Calu3 (cell line): Measurements from ENCODE around the gene TRAF3IP3. TPM values are rescaled to one million over a fixed set of nuclear protein-coding genes. Genes with fewer than 3 reads are reported as not detected.

Source experiments
- BruUV-seq: library from RNA; stranded (reverse); fragments of 400-500 nt; replicated peaks from 2 replicates; lab custom pipeline; 2021; lab: Mats Ljungman, UMichigan
- CTCF ChIA-PET: fragments of 300-600 bp; sonication (Branson Sonifier 250); formaldehyde crosslinking; loops from one replicate; lab custom pipeline; 2022; ENCODE audit warnings: antibody characterized with exemption; lab: Charles Lee
- DNase-seq: peaks from one replicate; pipeline ENCODE4 v3.0.0; 2022
- H3K27ac Mint-ChIP-seq: one replicate; pipeline ENCODE4 v1.8.0; 2022; ENCODE audit warnings: mixed read lengths; ENCODE audit not compliant: unreplicated experiment
- H3K27me3 Mint-ChIP-seq: one replicate; pipeline ENCODE4 v1.8.0; 2022; ENCODE audit warnings: mixed read lengths; ENCODE audit not compliant: unreplicated experiment
- H3K36me3 Mint-ChIP-seq: one replicate; pipeline ENCODE4 v1.8.0; 2022; ENCODE audit warnings: mild to moderate bottlenecking, moderate library complexity, mixed read lengths; ENCODE audit not compliant: insufficient read depth, unreplicated experiment
- H3K4me1 Mint-ChIP-seq: one replicate; pipeline ENCODE4 v1.8.0; 2022; ENCODE audit warnings: mild to moderate bottlenecking, low read depth, mixed read lengths; ENCODE audit not compliant: unreplicated experiment
- H3K4me3 Mint-ChIP-seq: one replicate; pipeline ENCODE4 v1.8.0; 2022; ENCODE audit warnings: mild to moderate bottlenecking, low read depth, moderate library complexity, mixed read lengths; ENCODE audit not compliant: unreplicated experiment
- H3K9me3 Mint-ChIP-seq: one replicate; pipeline ENCODE4 v1.8.0; 2022; ENCODE audit warnings: low read depth, mixed read lengths; ENCODE audit not compliant: unreplicated experiment
- CTCF ChIP-seq: fragments of 200-600 bp; IDR thresholded peaks from one replicate; pipeline ENCODE4 v1.8.0; 2022; ENCODE audit warnings: antibody characterized with exemption; ENCODE audit not compliant: unreplicated experiment
- intact Hi-C: fragments of 100-400 bp; cut with micrococcal nuclease; formaldehyde crosslinking; loops from one replicate; pipeline ENCODE4 v1.10.0; 2022; ENCODE audit not compliant: unreplicated experiment
- total RNA-seq: library from RNA; stranded (reverse); gene quantifications from 2 replicates; pipeline ENCODE4 v1.2.3, GENCODE V29; 2022

Gene TRAF3IP3
- total RNA-seq, 1 experiment from 2014 or later: not detected

GRCh38 chr1:209751627-209752231, 4.1 kb upstream of the TRAF3IP3 start:
- H3K4me3 Mint-ChIP-seq: no peak overlapping the region
- CTCF ChIA-PET: no interaction called here

GRCh38 chr1:209752890-209753289, 3.0 kb upstream of the TRAF3IP3 start:
- Mint-ChIP-seq H3K27me3 (peaks cover 1% of the 10 kb centered on the region), H3K4me3 (no peak overlapping the region), H3K36me3 (no peaks in the 10 kb centered on the region), H3K4me1 (peaks cover 8% of the 10 kb centered on the region), H3K27ac (no peak overlapping the region), H3K9me3 (no peaks in the 10 kb centered on the region)
- intact Hi-C loops: no loop called here
- DNase-seq: no peak
- TF ChIP-seq CTCF: no peak
- CTCF ChIA-PET: no interaction called here
- no TSS peak for BruUV-seq

More at GRCh38 chr1:209751627-209752231, 4.1 kb upstream of the TRAF3IP3 start:
- BruUV-seq: no TSS peak
- peaks cover 9% of the 10 kb centered on the region for H3K4me1 Mint-ChIP-seq
- no peak for DNase-seq
- no peak for TF ChIP-seq CTCF
- H3K27me3 Mint-ChIP-seq: no peaks in the 10 kb centered on the region
- intact Hi-C loops: no loop called here
- no peaks in the 10 kb centered on the region for H3K9me3 Mint-ChIP-seq
- H3K36me3 Mint-ChIP-seq: no peaks in the 10 kb centered on the region
- no peak overlapping the region for H3K27ac Mint-ChIP-seq

- H3K27ac Mint-ChIP-seq: no peak overlapping the region
- TF ChIP-seq CTCF: no peak
- CTCF ChIA-PET: interaction anchor here (0.5 to 1.4 kb wide), 2 partner anchors 8 to 618 kb away, joined by 3 read pairs; no protein-coding TSS in a partner anchor
- no TSS peak for BruUV-seq
- no peaks in the 10 kb centered on the region for H3K36me3 Mint-ChIP-seq
- no peaks in the 10 kb centered on the region for H3K4me1 Mint-ChIP-seq
- no peak overlapping the region for H3K4me3 Mint-ChIP-seq
- intact Hi-C loops: no loop called here
- no peak for DNase-seq
- peaks cover 25% of the 10 kb centered on the region for H3K27me3 Mint-ChIP-seq
- no peaks in the 10 kb centered on the region for H3K9me3 Mint-ChIP-seq
These were observed 597 bp upstream of the TRAF3IP3 start for GRCh38 chr1:209755256-209755655.

GRCh38 chr1:209756615-209757445, 977 bp downstream of the TRAF3IP3 start:
- Mint-ChIP-seq H3K27ac (no peak overlapping the region), H3K9me3 (no peaks in the 10 kb centered on the region), H3K4me1 (no peaks in the 10 kb centered on the region), H3K36me3 (no peaks in the 10 kb centered on the region), H3K4me3 (no peak overlapping the region), H3K27me3 (peaks cover 32% of the 10 kb centered on the region)
- no TSS peak for BruUV-seq
- no peak for DNase-seq
- no peak for TF ChIP-seq CTCF
- intact Hi-C loops: no loop called here
- CTCF ChIA-PET: no interaction called here
